ENCODE results near the gene OSBP2. TPM values are rescaled to one million over a fixed set of nuclear protein-coding genes. Genes with fewer than 3 reads are reported as not detected.
"Not testable (repeated sequence)": the region's sequence is repeated elsewhere in the genome, so short reads cannot be mapped to it uniquely, and the experiment has no call there.

Gene OSBP2
- total RNA-seq, 1 experiment from 2014 or later, result 10.2 TPM

- no peaks in the 10 kb centered on the region for H3K27me3 ChIP-seq (ENCODE audit: low read length)
- no peaks in the 10 kb centered on the region for H4K20me1 ChIP-seq (ENCODE audit: low read length)
- no peaks in the 10 kb centered on the region for H3F3A ChIP-seq (ENCODE audit: low read length, unreplicated experiment)
- H3K27ac ChIP-seq (ENCODE audit: low read length), result no peak overlapping the region
- H3K36me3 ChIP-seq (ENCODE audit: low read depth, low read length), result no peaks in the 10 kb centered on the region
- H2AFZ ChIP-seq (ENCODE audit: low read length), result no peak overlapping the region
- DNase-seq (no peak), ATAC-seq (no peak)
- ChIA-PET POLR2A (ENCODE audit: unreplicated experiment) (no interaction called here), CTCF (no interaction called here)
- H3K9me2 ChIP-seq (replicated peaks; ENCODE audit: low read length), result no peaks in the 10 kb centered on the region
- TF ChIP-seq EZH2phosphoT487 (IDR thresholded peaks at IDR 0.05; ENCODE audit: borderline replicate concordance, low read length), result no peak
- TF ChIP-seq EZH2 (IDR thresholded peaks at IDR 0.05; ENCODE audit: low read length, unreplicated experiment), result no peak
- TF ChIP-seq, protein P1, sequence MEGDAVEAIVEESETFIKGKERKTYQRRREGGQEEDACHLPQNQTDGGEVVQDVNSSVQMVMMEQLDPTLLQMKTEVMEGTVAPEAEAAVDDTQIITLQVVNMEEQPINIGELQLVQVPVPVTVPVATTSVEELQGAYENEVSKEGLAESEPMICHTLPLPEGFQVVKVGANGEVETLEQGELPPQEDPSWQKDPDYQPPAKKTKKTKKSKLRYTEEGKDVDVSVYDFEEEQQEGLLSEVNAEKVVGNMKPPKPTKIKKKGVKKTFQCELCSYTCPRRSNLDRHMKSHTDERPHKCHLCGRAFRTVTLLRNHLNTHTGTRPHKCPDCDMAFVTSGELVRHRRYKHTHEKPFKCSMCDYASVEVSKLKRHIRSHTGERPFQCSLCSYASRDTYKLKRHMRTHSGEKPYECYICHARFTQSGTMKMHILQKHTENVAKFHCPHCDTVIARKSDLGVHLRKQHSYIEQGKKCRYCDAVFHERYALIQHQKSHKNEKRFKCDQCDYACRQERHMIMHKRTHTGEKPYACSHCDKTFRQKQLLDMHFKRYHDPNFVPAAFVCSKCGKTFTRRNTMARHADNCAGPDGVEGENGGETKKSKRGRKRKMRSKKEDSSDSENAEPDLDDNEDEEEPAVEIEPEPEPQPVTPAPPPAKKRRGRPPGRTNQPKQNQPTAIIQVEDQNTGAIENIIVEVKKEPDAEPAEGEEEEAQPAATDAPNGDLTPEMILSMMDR (conservative IDR thresholded peaks at IDR 0.05; ENCODE audit: low read depth, low read length), result no peak
- H3K4me3 ChIP-seq (ENCODE audit: low read length), result no peak overlapping the region
- no peaks in the 10 kb centered on the region for H3K9me3 ChIP-seq (ENCODE audit: low read length)
- H3K9ac ChIP-seq (ENCODE audit: low read length), result no peak overlapping the region
- no TSS peak for BruUV-seq (replicated peaks)
- H3K4me2 ChIP-seq (ENCODE audit: low read length), result no peak overlapping the region
- H3K4me1 ChIP-seq (ENCODE audit: insufficient read depth, low read length), result peaks cover 25% of the 10 kb centered on the region
- intact Hi-C loops (cut with micrococcal nuclease), result no loop called here
- no peaks in the 10 kb centered on the region for H3K79me2 ChIP-seq (ENCODE audit: low read length)
These were observed 8.2 kb downstream of the OSBP2 start for GRCh38 chr22:30702856-30703255.

DNA sequence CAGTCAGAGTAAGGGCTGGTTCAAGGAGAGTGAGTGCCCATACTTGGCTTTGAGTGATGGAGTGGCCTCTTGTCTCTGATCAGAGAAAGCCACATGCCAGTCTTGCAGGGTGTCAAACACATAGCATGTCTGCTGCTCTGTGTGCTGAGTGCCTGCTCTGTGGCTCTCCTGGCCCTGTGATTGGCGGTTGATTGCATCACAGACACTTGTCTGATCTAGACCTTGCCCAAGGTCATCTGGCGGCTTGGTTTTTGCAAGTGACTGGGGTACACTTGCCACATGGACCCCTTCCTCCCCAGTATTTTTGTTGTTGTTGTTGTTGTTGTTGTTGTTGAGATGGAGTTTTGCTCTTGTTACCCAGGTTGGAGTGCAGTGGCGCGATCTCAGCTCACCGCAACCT, 10.3 kb downstream of the OSBP2 start:
- Histone ChIP-seq H3K4me2 (ENCODE audit: low read length) (no peak overlapping the region), H3K9ac (ENCODE audit: low read length) (no peak overlapping the region), H3K9me3 (ENCODE audit: low read length) (no peaks in the 10 kb centered on the region), H3K36me3 (ENCODE audit: low read depth, low read length) (no peaks in the 10 kb centered on the region), H3F3A (ENCODE audit: low read length, unreplicated experiment) (no peaks in the 10 kb centered on the region), H3K27ac (ENCODE audit: low read length) (no peak overlapping the region), H3K79me2 (ENCODE audit: low read length) (no peaks in the 10 kb centered on the region), H3K27me3 (ENCODE audit: low read length) (no peaks in the 10 kb centered on the region), H3K4me1 (ENCODE audit: insufficient read depth, low read length) (peaks cover 25% of the 10 kb centered on the region), H4K20me1 (ENCODE audit: low read length) (no peaks in the 10 kb centered on the region), H2AFZ (ENCODE audit: low read length) (no peak overlapping the region), H3K9me2 (replicated peaks; ENCODE audit: low read length) (no peaks in the 10 kb centered on the region), H3K4me3 (ENCODE audit: low read length) (no peak overlapping the region)
- ATAC-seq (no peak), DNase-seq (no peak)
- BruUV-seq (replicated peaks), result no TSS peak
- TF ChIP-seq, protein P1 (conservative IDR thresholded peaks at IDR 0.05; ENCODE audit: low read depth, low read length), result no peak
- no peak for TF ChIP-seq EZH2phosphoT487 (IDR thresholded peaks at IDR 0.05; ENCODE audit: borderline replicate concordance, low read length)
- no peak for TF ChIP-seq EZH2 (IDR thresholded peaks at IDR 0.05; ENCODE audit: low read length, unreplicated experiment)
- POLR2A ChIA-PET (ENCODE audit: unreplicated experiment), result no interaction called here
- intact Hi-C loops (cut with micrococcal nuclease), result no loop called here
- CTCF ChIA-PET, result no interaction called here

DNA sequence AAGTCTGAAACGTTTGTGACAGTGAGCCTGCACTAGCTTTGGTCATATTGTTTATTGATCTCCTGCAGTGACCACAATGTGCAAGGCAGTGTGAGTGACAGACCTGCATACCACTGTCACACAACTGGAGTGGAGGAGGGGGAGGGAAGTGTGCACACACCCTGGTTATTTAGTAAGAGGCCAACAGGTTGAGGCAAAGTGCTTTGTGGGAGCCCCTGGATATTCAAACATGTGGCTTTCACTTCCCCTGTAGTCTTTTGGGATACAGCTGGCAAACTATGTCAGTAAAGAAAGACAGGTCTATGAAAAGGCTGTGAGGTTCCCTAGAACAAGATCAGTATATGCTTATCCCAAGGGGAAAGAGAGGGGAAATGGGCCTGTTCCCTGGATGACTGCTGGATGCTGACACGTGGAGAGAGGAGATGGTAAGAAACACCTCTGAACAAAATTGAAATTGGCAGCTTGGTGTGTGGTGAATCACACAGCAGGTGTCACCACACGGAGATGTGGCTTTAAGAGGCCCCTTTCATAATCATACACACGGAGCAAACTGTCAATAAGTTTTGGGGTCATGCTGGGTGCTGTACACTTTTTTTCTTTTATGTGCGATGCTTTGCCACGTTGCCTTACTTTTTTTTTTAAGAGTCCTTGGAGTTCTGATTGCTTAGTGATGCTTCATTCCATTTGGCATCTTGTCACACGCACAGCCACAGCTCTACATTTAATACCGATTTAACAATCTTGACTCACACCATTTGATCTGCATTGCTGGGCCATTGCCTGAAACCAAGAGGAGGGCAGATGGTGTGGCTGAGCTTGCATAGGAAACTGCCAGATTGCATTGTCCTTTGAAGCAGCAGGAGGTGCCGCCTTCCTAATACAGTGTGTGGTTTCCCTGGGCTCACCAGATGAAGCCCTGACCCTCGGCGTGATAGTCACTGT, 11.3 kb downstream of the OSBP2 start:
- H4K20me1 ChIP-seq (ENCODE audit: low read length), result no peaks in the 10 kb centered on the region
- peak overlapping the region; percentile 77 for H3K27ac ChIP-seq (ENCODE audit: low read length)
- ChIA-PET POLR2A (ENCODE audit: unreplicated experiment) (no interaction called here), CTCF (no interaction called here)
- no peaks in the 10 kb centered on the region for H3K9me3 ChIP-seq (ENCODE audit: low read length)
- H3K4me1 ChIP-seq (ENCODE audit: insufficient read depth, low read length), result peaks cover 25% of the 10 kb centered on the region
- intact Hi-C loops (cut with micrococcal nuclease), result no loop called here
- no peaks in the 10 kb centered on the region for H3K36me3 ChIP-seq (ENCODE audit: low read depth, low read length)
- ATAC-seq (peak; percentile 93), DNase-seq (peak; percentile 83)
- BruUV-seq (replicated peaks), result no TSS peak
- no peaks in the 10 kb centered on the region for H3F3A ChIP-seq (ENCODE audit: low read length, unreplicated experiment)
- peak overlapping the region; percentile 54 for H3K4me2 ChIP-seq (ENCODE audit: low read length)
- H2AFZ ChIP-seq (ENCODE audit: low read length), result peak overlapping the region; percentile 36; the same call in 1 of the 2 replicates
- no peaks in the 10 kb centered on the region for H3K27me3 ChIP-seq (ENCODE audit: low read length)
- H3K9me2 ChIP-seq (replicated peaks; ENCODE audit: low read length), result no peaks in the 10 kb centered on the region
- TF ChIP-seq, protein P1 (conservative IDR thresholded peaks at IDR 0.05; ENCODE audit: low read depth, low read length), result no peak
- TF ChIP-seq EZH2phosphoT487 (IDR thresholded peaks at IDR 0.05; ENCODE audit: borderline replicate concordance, low read length), result no peak
- no peak for TF ChIP-seq EZH2 (IDR thresholded peaks at IDR 0.05; ENCODE audit: low read length, unreplicated experiment)
- no peak overlapping the region for H3K4me3 ChIP-seq (ENCODE audit: low read length)
- H3K9ac ChIP-seq (ENCODE audit: low read length), result peak overlapping the region; percentile 61
- no peaks in the 10 kb centered on the region for H3K79me2 ChIP-seq (ENCODE audit: low read length)

GRCh38 chr22:30709980-30710379, 15.3 kb downstream of the OSBP2 start:
- BruUV-seq (replicated peaks); H3K9me2 ChIP-seq (replicated peaks; ENCODE audit: low read length); CTCF ChIA-PET; H3K27ac ChIP-seq (ENCODE audit: low read length); H3K4me3 ChIP-seq (ENCODE audit: low read length); POLR2A ChIA-PET (ENCODE audit: unreplicated experiment); H3K9ac ChIP-seq (ENCODE audit: low read length); H3K79me2 ChIP-seq (ENCODE audit: low read length); H4K20me1 ChIP-seq (ENCODE audit: low read length); H3K4me2 ChIP-seq (ENCODE audit: low read length); DNase-seq; H3K36me3 ChIP-seq (ENCODE audit: low read depth, low read length); H3K9me3 ChIP-seq (ENCODE audit: low read length); ATAC-seq; intact Hi-C loops (cut with micrococcal nuclease); H3K27me3 ChIP-seq (ENCODE audit: low read length); H3F3A ChIP-seq (ENCODE audit: low read length, unreplicated experiment); H2AFZ ChIP-seq (ENCODE audit: low read length): not testable (repeated sequence)
- peaks cover 16% of the 10 kb centered on the region for H3K4me1 ChIP-seq (ENCODE audit: insufficient read depth, low read length)

Data from PC-3 (cell line).